Left ventricle myocardium inferior (tissue), 1 donor: ENCODE results near the gene TTYH1. TPM values are rescaled to one million over a fixed set of nuclear protein-coding genes. Genes with fewer than 3 reads are reported as not detected.
"Not testable (repeated sequence)": the region's sequence is repeated elsewhere in the genome, so short reads cannot be mapped to it uniquely, and the experiment has no call there.

ENCODE experiments used
- DNase-seq: peaks from one replicate; pipeline ENCODE4 v3.0.0-alpha.2; 2020
- H3K27ac ChIP-seq: fragments of 200-600 bp; replicated peaks from 2 replicates; pipeline ENCODE4 v1.8.0; 2021
- H3K27me3 ChIP-seq: fragments of 200-600 bp; 2 replicates; pipeline ENCODE4 v1.8.0; 2021; ENCODE audit warnings: low read depth
- H3K36me3 ChIP-seq: fragments of 200-600 bp; 2 replicates; pipeline ENCODE4 v1.8.0; 2021
- H3K4me1 ChIP-seq: fragments of 200-600 bp; 2 replicates; pipeline ENCODE4 v1.8.0; 2021
- H3K4me3 ChIP-seq: fragments of 200-600 bp; 2 replicates; pipeline ENCODE4 v1.8.0; 2021; ENCODE audit warnings: mild to moderate bottlenecking, moderate library complexity
- H3K9me3 ChIP-seq: fragments of 200-600 bp; replicated peaks from 2 replicates; pipeline ENCODE4 v1.8.0; 2021
- CTCF ChIP-seq: fragments of 200-600 bp; IDR thresholded peaks from 2 replicates; pipeline ENCODE4 v1.8.0; 2021; ENCODE audit warnings: antibody characterized with exemption, mild to moderate bottlenecking, borderline replicate concordance
- intact Hi-C: fragments of 100-400 bp; cut with micrococcal nuclease; formaldehyde crosslinking; loops from one replicate; pipeline ENCODE4 v1.11.0; 2022
- total RNA-seq: library from RNA; stranded (reverse); fragmentation: NEBNext Ultra II Directional; extraction: Animal tissue kit (Norgen Biotek cat#: 25700); gene quantifications from one replicate; pipeline ENCODE4 v1.2.1, GENCODE V29; 2021
- donor health status: DM: no; HTN: yes; CAD: no; lungs with severe emphysema.

Gene TTYH1
- total RNA-seq, 1 donor from 2014 or later, result 1.9 TPM

GRCh38 chr19:54444737-54445136 lies 29.5 kb downstream of the TTYH1 start:
- Histone ChIP-seq H3K27me3 (no peaks in the 10 kb centered on the region), H3K4me1 (peaks cover 36% of the 10 kb centered on the region), H3K4me3 (no peak overlapping the region), H3K9me3 (no peaks in the 10 kb centered on the region), H3K36me3 (peaks cover 38% of the 10 kb centered on the region), H3K27ac (no peak overlapping the region)
- no peak for DNase-seq
- TF ChIP-seq CTCF, result no peak
- intact Hi-C loops, result no loop called here

GRCh38 chr19:54446349-54446748 lies 31.1 kb downstream of the TTYH1 start:
- intact Hi-C loops, H3K4me3 ChIP-seq, H3K9me3 ChIP-seq, H3K27ac ChIP-seq, H3K27me3 ChIP-seq, DNase-seq: not testable (repeated sequence)
- H3K4me1 ChIP-seq, result peaks cover 52% of the 10 kb centered on the region
- H3K36me3 ChIP-seq, result peaks cover 46% of the 10 kb centered on the region

DNA sequence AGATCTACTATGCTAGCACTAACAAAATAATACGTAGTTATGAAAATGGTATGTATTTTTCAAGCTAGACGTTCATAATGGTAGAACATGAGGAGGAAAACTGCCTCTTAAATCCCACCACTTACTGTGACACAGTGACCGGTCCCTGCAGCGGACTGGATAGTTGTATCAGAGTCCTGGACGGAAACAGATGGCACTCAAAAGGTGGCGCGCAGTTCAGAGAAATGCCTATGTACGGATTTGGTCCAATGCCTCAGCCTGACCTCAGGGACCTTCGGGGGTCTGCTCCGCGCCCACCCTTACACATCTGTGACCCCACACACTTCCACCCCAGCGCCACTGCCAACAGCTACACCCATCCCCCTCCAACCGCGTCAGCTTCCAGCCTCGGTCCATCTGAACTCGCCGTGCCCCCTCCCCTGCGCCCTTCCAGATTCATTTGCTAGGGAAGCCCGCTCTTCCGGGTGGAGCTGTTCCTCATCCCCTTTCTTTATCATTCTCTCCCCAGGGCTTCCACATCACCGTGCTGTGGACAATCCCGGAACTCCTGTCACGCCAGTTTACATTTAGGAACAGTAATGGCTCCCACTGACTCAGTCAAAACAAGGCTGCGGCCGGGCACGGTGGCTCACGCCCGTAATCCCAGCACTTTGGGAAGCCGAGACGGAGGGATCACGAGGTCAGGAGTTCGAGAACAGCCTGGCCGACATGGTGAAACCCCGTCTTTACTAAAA lies 32.9 kb downstream of the TTYH1 start:
- Histone ChIP-seq H3K4me1 (peaks cover 70% of the 10 kb centered on the region), H3K27ac (peak overlapping the region; percentile 99), H3K27me3 (no peaks in the 10 kb centered on the region), H3K36me3 (peaks cover 55% of the 10 kb centered on the region), H3K4me3 (peak overlapping the region; percentile 100), H3K9me3 (no peaks in the 10 kb centered on the region)
- DNase-seq, result peak; percentile 52
- intact Hi-C loops, result no loop called here
- no peak for TF ChIP-seq CTCF

DNA sequence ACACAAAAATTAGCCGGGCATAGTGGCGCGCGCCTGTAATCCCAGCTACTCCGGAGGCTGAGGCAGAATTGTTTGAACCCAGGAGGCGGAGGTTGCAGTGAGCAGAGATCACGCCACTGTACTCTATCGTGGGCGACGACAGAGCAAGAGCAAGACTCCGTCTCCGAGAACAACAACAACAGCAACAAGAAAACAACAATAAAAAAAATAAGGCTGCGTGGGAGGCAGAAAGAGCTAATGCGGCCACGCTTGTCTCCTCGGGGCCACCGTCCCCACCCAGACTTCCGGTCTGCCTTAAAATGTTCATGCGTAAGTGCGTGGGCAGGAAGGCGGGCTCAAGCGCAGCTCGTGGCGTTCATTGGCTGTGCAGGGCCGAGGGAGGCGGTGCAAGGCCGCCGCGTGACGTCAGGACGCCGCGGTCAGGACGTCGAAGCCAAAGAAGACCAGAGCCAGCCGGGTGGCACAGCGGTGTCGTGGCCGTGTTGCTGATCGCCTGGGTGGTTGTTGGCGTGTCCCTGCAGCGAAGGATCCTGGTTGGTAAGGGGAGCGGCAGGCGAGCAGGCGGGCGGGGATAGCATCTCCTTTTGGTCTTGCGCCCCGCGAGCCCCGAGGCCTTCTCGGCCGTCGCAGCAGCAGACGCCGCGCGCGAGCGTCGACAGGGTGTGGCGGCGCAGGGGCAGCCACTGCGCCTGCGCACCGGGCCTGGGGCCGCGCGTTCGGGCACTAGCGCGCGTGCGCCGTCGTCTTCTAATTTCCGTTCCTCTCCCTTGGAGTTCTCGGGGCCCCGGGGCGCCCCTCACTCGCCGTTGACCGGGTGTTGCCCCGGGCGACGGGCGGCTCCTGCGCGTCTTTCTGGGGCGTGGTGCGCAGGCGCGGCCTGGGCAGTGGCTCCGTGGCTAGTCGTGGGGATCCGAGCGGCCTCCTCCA lies 33.8 kb downstream of the TTYH1 start, which contains the start of gene LENG8:
TSS of gene LENG8 (plus strand) at position 426 of the 927 bp plus-strand sequence. CDS start 2,146 bp downstream, outside the sequence.
- intact Hi-C loops, result no loop called here
- Histone ChIP-seq H3K27me3 (no peaks in the 10 kb centered on the region), H3K27ac (peak within 1 kb of the TSS; percentile 99), H3K36me3 (peaks cover 59% of the 10 kb centered on the region), H3K9me3 (no peaks in the 10 kb centered on the region), H3K4me1 (peaks cover 74% of the 10 kb centered on the region), H3K4me3 (peak within 1 kb of the TSS; percentile 100)
- no peak for TF ChIP-seq CTCF
- peak; percentile 98 for DNase-seq

- H3K4me3 ChIP-seq, result peak overlapping the region; percentile 100
- no peak for TF ChIP-seq CTCF
- H3K27me3 ChIP-seq, result no peaks in the 10 kb centered on the region
- no peak for DNase-seq
- peak overlapping the region; percentile 99 for H3K27ac ChIP-seq
- intact Hi-C loops, result no loop called here
- peaks cover 76% of the 10 kb centered on the region for H3K4me1 ChIP-seq
- H3K36me3 ChIP-seq, result peaks cover 59% of the 10 kb centered on the region
- H3K9me3 ChIP-seq, result no peaks in the 10 kb centered on the region
Measured at GRCh38 chr19:54449701-54450069, 34.4 kb downstream of the TTYH1 start.
